Measurements from ENCODE around the gene TULP4.

GRCh38 chr6:158497620-158498019 lies 185.4 kb downstream of the TULP4 start:
- TF ChIP-seq CTCF (IDR thresholded peaks at IDR 0.05), result no peak
- TF ChIP-seq POLR2A (IDR thresholded peaks at IDR 0.05), result no peak
